Embryonic facial prominence (tissue), 1 donor: Measurements from ENCODE around the gene JAG1.
A peak's percentile ranks its signal among the peaks of the same experiment; 100 is the strongest.

ENCODE experiments used
- DNase-seq: peaks from one replicate; pipeline ENCODE4 v3.0.0-alpha.2; 2016; ENCODE audit errors: extremely low spot score

JAG1 gene

DNA sequence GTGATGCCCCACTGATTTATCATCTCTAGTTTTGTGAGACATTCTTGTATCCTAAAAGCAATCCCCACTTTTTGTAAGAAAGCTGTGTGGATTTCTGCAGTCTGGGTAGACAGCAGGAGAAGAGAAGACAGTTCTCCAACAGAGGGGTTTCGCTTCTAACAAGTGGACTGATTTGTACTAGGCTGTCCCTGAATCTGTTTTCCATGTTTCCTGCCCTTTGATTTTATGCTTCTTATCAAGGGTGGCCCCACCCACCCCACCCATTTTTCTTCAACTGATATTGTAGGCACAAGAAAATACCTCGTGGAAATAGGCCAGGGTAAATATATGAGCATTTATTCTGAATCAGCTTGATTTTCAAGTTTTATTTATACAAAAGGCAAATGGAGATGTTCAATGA is 25.7 kb upstream of the JAG1 start:
- DNase-seq = no peak

DNA sequence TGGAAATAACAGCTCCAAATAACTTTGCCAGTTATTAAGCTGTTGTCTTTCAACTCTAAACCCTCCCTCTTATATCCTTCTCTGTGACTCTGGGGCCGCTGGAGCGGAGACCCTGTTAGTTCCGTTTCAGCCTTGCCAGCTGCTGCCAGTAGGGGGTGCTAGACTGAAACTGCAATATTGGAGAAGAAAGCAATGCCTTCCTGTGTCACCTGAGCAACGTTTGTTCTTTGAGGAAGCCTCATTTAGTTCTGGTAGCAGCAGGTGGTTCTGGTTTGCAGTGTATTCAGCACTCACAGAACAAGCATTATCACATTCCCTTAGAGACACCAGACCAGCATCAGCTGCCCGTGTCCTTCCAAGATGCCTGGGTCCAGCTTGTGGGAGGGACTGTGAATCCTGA is 22.9 kb upstream of the JAG1 start:
- DNase-seq = no peak

DNA sequence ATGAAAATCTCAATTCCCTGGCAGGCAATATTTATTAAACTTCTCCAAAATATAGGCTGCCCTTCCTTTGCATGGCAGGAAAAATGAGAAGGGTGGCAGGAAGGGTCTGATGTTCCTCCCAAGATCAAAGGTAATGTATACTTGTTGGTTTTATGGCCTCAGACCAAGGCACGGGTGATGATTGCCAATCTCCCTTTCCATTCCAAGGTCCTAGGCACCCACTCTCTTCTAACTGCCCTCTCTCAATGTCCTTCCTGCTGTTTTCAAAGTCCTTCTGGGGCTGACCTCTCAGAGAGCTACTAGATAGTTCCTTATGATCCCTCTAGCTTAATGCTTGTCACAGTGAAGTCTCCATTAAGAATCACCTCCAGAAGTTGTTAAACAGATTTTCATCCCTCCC is 15.6 kb upstream of the JAG1 start:
- DNase-seq = no peak

DNA sequence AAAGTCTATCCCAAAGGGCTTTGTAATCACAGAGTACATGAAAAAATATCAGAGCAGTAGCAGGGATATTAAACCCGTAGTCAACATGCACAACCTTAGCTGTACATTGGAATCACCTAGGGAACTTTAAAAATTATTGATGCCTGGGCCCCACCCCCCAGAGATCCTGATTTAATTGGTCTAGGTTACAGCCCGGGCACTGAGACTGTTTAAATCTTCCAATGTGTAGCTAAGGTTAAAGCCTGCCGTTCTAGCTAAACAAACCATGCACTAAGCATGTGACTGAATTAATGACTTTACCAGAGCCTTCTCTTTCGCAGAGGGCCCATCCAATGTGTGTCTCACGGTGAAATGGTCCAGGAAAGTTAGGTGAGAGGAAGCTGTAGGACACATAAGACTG is 14.1 kb upstream of the JAG1 start:
- no peak for DNase-seq

DNA sequence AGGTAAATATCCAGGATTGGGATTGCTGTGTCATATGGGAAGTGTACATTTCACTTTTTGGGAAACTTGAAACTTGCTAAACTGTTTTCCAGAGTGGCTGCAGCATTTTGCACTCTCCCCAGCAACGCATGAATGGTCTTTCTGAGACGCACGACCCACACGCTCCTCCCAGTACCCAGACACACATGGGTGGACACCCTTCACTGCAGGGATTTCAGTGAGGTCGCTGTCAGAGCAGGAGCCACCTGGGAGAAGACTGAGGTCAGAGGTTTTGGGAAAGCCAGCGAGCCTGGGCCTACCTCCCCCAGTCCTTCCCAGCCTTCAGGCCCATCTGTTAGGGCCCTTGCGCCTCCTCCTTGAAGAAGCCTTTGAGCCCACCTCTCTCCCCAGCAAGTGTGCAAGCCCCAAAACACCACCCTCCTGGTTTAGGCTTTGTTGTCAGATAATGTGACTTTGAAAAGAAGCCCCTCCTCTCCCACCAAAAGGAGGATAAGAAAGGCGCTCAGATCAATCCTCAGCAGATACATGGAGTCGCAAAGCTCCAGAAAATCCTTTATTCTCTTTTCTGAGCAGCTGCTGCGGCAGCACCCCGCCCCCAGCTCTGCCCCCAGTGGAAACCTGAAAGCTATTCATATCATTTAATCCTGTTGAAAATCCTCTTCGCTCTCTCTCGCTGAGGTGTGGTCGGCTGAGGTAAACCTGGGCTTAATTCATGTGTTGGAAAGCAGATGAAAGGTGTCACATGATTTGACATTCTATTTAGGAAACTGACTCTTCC is 12.7 kb upstream of the JAG1 start:
- DNase-seq = no peak

DNA sequence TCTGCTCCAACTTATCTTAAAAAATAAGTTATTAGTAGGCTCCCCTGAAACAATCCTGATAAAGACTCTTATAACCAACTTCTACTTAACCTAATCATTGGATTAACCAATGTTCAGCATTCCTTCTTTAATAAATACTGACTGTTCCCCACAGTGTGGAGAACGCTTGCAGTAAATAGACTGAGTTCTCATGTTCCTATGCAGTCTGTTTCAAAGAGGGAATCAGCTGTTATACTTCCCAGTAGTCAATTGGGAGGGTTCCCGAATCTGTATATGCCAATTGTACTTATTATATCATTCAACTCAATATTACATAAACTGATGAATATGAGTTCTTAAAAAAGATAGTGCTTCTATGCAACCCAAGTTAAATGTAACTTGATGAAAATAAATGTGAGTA is 9.7 kb upstream of the JAG1 start:
- no peak for DNase-seq

DNA sequence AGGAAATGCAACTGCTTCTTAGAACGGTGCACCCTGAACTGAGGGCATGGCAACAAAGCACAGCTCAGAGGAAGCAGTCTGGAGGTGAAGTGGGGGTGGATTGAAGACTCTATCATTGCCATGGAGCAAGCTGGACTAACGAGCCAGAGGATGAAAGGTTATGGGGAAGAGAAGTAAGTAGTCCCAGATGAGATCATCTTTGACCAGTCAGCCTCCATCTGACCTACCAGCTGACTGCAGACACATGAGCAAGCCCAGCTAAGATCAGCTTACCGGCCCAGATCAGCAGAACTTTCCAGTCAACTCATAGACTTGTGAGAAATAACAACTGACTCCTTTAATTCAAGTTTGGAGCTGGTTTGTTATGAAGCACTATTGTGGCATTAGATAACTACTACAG is 9.1 kb upstream of the JAG1 start:
- no peak for DNase-seq

DNA sequence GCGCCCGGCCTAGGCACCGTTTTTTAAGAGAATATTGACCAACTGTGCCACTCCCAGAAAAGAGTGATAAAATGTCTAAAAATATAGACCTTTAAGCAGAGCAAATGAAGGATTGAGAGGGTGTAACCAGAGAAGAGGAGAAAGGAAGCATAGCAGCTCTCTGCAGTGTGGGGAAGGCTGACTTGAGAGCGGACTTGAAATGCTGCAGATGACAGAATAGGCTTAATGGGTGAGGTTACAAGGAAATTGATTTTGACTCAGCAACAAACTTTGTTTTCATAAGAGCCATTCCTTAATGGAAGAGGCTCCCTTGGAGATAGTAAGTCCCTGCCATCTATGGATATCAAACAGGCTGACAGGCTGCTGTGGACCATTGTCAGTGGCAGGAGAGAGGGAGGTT is 7.7 kb upstream of the JAG1 start:
- DNase-seq = no peak

DNA sequence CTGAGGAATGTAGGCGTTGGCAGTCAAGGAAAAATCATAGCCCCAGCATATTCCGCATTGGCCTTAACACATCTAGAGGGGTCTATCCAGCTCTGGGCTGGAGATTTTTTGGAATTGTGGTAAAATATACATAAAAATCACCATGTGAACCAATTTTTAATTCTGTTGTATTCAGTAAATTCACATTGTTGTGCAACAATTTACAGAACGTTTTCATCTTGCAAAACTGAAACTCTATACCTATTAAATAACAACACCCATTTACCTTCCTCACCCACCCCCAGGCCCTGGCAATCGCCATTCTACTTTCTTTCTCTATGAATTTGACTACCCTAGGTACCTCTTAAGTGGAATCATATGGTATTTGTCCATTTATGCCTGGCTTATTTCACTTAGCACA is 6.8 kb upstream of the JAG1 start:
- DNase-seq = no peak

DNA sequence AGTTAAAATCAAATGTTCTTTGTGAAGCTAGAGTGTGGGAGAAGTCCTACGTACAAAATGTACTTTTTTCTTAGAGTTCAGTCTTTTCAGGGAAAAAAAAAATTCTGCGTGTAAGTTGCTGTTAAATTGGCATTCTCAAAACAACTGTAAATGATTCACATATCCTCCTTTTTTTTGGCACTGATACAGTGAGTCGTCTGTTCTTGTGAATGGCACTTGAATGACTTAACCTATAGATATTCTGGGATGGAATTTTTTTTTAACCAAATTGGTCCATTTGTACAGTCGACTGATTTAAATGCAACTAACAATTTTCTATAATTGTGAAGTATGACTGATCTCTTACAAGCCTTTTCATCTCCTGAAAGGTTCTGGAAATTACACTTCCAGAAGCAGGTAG is 5.5 kb upstream of the JAG1 start:
- DNase-seq = no peak

DNA sequence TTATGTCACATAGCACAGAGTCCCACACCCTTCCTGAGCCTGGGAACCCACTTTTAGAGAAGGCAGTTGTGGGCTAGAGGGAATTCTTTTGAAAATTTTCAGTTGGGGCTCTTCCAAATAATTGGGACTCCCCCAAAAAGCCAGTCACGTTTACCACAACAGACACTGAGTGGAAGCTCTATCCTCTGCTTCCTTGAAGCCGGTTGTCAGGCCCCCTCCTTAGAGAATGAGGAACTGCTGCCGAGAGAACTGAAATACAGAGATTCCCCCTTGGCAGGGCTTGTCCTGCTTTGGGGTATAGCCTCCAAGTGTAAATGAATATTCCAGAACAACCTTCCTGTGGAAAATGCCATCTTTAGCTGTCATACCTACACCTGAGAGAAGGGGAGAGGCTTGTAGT is 2.7 kb upstream of the JAG1 start:
- no peak for DNase-seq

DNA sequence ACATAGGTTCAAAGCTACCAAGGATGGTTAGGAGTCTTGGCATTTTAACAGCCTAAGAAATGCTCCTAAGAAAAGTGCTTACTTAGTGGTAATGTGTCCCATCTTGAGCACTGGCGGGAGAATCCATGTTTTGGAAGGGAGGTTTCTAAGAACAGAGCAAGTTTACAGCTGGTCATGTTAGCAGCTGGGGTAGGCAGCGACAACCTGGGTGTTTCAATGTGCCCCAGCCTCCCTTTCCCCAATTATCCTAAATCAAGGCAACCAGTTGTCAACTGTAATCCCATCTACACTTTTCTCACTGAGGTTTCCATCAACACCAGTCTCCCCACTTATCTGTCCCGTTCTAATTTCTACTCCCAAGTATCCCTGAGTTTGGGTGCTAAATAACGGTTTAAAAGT is 1.6 kb upstream of the JAG1 start:
- no peak for DNase-seq

DNA sequence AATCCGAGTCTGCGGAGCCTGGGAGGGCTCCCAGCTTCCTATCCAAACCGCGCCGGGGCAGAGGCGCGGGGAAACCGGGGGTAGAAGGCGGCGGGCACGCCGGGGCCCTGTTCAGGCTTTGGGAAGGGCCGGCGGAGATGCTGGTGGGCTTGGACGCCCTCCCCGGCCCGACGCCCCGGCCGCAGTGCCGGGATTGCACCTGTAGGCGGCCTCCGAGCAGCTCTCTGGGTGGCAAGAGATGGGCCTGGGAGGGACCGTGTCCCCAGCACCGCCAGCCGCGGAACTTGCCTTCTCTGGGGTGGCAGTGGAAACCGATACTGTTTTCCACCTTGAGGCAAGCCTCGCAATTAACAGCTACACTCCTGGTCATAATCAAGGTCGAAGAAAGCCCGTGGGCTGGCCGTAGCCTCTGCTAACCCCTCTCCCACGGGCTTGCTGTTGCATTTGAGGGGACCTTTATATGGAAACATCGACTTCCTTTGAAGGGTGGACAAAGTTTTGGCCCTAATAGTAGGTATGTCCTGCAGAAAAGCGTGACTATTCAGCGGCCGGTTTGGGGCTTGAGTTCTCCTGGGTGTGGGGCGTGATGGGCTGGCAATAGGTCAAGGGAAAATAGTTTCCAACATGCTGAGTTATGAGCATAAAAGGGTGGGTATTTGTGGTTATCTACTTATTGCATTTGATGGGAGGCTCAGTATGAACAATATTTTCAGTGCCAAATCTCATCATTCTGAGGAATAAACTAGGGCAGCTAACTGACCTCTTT is 1.1 kb upstream of the JAG1 start:
- DNase-seq = no peak

DNA sequence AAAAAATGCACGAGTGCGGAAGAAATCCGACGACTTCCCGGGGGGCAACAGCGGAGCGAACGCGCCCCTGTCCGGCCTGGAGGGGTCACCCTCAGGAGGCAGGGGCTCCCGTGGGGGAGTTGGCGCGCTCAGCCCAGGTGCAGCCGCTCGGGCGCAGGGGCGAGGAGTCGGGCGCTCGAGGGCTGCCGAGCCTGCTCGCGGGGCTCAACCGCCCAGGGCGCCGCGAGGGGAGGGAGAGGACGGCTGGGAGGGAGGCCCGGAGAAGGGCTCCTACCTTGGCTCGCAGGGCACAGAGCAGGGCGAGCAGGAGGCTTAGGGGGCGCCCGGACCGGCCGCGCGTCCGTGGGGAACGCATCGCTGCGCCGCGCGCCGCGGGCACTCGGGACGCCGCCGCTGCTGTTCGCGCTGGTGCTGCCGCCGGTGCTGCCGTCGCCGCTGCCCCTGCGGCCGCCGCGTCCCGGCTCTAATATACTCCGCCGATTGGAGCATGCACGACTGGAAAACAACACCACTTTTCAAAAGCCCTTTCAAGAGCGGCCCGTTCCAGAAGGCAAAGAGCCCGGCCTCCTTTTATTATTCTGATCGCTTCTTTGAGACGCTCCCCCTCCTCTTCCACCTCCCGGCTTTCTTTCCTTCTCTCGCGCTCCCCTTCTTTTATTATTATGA is 490 bp downstream of the JAG1 start:
- DNase-seq = peak; percentile 53

DNA sequence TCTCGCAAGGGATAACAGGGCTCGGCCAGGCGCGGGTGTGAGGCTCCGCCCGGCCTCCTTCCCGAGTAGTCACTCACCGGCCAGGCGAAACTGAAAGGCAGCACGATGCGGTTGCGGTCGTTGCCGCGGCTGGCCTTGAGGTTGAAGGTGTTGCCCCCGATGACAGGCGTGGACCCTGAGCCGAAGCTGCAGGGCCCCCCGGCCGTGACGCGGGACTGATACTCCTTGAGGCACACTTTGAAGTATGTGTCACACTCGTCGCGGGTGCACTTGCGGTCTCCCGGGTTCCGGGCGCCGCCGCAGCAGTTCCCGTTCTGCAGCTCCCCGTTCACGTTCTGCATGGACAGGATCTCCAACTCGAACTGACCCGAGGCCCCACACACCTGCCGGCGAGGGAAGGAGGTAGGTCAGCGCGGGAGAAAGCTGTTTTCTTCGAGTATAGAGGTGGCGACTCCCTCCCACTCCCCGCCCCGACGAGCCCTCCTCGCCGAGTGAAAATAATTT is 1.1 kb downstream of the JAG1 start:
- no peak for DNase-seq

DNA sequence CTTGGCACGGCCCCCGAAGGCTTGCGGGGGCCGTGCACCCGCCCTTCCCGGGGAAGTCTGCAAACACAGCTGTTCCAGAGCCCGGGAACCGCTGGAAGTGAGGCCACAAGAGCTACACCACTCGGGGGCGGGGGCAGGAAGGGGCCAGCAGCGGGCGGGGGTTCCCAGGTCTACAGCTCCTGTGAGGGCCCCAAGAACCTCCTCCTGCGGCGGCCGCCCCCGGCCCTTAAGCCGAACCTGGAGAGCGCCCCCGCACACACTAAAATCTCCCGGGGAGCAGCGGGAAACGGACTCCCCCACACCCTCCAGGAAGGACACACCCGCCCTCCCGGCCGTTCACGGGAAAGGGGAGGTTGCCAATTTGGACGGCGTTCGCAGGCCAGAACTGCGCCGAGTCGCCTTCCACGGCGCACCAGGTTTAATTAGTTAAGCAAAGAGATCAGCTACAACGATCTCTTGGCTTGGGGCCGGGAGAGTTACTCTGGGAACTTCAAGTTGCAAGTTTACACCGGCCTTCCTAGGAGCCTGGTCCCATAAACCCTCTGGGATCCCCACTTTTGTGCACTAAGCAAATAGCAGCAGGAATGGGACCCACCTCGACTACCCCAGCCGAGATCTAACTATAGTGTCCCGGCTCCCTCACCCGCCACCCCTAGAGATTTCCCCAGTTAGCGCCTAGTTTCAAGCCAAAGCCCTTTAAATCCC is 1.7 kb downstream of the JAG1 start:
- DNase-seq = no peak

DNA sequence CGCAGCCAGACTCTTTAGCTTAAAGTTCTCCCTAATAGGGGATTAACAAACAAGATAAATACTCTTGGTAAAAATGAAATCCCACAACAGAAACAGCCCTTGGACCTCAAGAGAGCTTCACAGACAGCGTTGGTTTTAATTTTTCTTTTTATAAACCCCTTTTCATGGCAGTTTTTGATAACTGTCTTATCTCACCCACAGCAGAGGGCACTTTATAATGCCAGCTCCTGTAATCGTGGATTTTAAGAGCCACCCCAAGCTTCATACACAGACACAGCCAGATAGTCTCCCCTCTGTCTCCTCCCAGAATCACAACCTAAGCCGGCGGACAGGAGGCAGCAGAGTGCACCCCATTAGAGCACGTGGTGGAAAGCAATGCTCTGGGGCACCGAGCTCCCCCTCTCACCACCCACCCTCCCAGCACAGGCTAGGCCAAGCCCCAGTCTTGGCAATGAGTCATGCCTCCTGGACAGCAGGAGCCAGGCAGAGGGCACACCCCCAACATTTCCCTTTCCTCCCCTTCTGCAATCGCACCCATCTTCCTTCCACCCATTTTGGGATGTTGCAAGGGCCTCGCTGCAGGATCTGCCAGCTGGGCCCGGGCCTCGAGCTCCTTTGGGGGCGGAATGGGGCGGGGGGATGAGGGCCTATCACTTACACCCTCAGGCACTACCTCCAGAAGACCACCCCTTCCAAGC is 2.4 kb downstream of the JAG1 start:
- DNase-seq = peak; percentile 76

DNA sequence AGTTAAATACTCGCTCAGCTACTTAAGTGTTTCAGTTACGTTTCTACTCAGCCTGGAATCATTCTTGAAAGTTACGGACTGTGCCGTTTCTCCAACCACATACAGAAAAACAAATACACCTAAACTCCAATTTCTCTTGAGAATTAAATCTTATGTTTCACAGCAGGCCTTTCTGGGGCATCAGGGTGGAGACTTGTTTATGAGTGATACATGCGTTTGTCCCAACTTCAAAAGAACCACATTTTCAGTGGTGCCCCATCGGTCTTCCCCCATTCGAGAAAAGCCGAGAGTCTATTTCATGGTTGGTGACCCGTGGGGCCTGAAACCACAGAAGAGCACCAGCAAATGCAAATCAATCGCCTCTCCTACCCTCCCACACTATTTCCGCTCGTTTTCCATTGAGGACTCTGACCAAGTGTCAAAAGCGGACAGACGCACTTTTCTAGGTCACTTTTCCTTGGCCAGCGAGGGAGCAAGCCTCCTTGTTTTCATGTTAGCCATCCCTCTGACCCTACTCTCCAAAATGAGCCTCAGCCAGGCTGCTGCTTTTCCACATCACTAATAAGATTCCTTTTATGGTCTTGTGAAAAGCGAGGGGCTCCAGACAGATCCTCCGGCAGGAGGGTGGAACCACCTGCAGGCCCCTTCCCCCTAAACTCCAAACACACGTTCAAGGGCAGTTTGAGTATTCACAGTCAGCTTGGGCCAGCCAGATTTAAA is 3.1 kb downstream of the JAG1 start:
- DNase-seq = no peak

DNA sequence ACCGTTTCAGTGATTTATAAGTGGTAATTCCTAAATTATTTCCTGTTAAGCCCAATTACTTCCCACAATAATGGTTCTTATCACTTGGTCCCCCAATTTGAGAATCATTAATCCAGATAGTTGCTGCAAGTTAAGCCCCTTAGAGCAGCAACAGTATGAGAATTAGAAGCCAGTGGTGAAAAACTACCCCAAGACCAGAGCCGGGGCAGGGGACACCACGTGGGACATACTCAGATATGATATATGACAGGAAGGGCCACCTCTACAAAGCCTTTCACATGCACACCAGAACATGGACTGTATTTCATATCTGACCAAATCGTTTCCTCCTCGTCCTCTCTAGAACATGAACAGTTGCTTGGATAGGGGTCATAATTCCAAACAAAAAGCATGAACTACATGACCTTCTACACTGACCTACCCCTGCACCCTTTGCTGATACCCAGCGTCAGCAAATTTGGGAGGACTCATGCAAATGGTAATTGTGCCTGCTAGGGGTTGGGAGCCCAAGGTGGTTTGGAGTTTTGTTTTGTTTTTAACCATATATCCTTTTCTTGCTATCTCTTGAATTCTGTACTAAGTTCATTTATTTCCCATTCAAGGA is 3.9 kb downstream of the JAG1 start:
- no peak for DNase-seq

DNA sequence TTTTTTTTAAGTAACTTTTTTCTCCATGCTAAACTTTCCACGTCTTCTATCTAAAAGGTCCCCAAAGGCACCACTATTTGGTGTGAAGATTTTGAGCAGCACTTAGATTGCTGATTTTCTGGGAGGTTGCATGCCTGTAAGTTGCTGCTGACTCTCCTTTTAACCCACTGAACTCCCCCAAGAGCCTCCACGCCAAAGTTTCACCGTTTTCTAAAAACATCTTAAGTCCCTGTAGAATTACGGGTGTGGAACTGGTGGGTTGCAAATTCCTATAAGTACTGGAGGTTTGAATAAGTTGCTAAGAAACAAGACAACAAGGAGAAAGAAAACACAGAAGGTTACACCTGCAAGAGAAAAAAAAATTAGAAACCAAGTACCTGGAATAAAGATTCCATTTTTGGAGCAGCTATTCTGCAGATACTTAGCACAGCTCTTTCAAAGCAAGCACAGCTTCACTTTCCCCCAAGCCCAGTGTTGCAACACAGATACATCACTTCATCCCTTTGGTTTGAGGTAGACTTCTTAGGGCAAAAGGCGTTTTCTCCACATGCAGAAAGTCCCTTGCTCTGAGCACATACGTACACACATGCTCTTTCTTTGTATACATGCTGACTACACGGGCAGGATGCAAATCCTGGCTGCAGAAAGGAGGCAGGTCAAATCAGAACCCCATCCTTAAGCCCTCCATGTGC is 5.0 kb downstream of the JAG1 start:
- no peak for DNase-seq
